HG03108 (cell line): ENCODE results near the gene AHCTF1.

Experiments
- ATAC-seq: cut with Tn5 transposase; IDR thresholded peaks from one replicate; pipeline ENCODE4 v1.9.1; 2021; ENCODE audit warnings: moderate library complexity; ENCODE audit not compliant: unreplicated experiment

Gene AHCTF1

GRCh38 chr1:246931549-246932365, at the start of gene AHCTF1:
Gene AHCTF1 (minus strand): TSS chr1:246931948. CDS start chr1:246918370, 13,578 bp downstream.
- peak; percentile 92 for ATAC-seq

- ATAC-seq, result no peak
Observed at GRCh38 chr1:246978785-246979184, 47.0 kb upstream of the AHCTF1 start.

- ATAC-seq, result no peak
Observed at GRCh38 chr1:246978281-246978680, 46.5 kb upstream of the AHCTF1 start.

GRCh38 chr1:246971969-246972368, 40.2 kb upstream of the AHCTF1 start:
- ATAC-seq, result no peak

- no peak for ATAC-seq
Observed at GRCh38 chr1:246971090-246971721, 39.5 kb upstream of the AHCTF1 start.

GRCh38 chr1:246969621-246970020, 37.9 kb upstream of the AHCTF1 start:
- ATAC-seq, result no peak

GRCh38 chr1:246966502-246966901, 34.8 kb upstream of the AHCTF1 start:
- no peak for ATAC-seq

GRCh38 chr1:246959944-246960693, 28.4 kb upstream of the AHCTF1 start:
- ATAC-seq, result no peak

- no peak for ATAC-seq
Observed at GRCh38 chr1:246954126-246954525, 22.4 kb upstream of the AHCTF1 start.

- ATAC-seq, result no peak
Observed at GRCh38 chr1:246951413-246951812, 19.7 kb upstream of the AHCTF1 start.

- ATAC-seq, result no peak
Observed at GRCh38 chr1:246949956-246950355, 18.2 kb upstream of the AHCTF1 start.

GRCh38 chr1:246947255-246947654, 15.5 kb upstream of the AHCTF1 start:
- ATAC-seq, result no peak

GRCh38 chr1:246946366-246946765, 14.6 kb upstream of the AHCTF1 start:
- no peak for ATAC-seq

GRCh38 chr1:246934765-246935164, 3.0 kb upstream of the AHCTF1 start:
- no peak for ATAC-seq

GRCh38 chr1:246933893-246934292, 2.1 kb upstream of the AHCTF1 start:
- no peak for ATAC-seq

GRCh38 chr1:246932366-246932700, 585 bp upstream of the AHCTF1 start:
- ATAC-seq, result no peak

GRCh38 chr1:246930830-246931548, 759 bp downstream of the AHCTF1 start:
- peak; percentile 10 for ATAC-seq

GRCh38 chr1:246925997-246926626, 5.6 kb downstream of the AHCTF1 start:
- no peak for ATAC-seq

GRCh38 chr1:246923900-246924299, 7.8 kb downstream of the AHCTF1 start:
- no peak for ATAC-seq

- ATAC-seq, result no peak
Observed at GRCh38 chr1:246923482-246923881, 8.3 kb downstream of the AHCTF1 start.

- ATAC-seq, result no peak
Observed at GRCh38 chr1:246921481-246921880, 10.3 kb downstream of the AHCTF1 start.
